ENCODE data around the gene HAUS8. TPM values are rescaled to one million over a fixed set of nuclear protein-coding genes. Genes with fewer than 3 reads are reported as not detected.
A peak's percentile ranks its signal among the peaks of the same experiment; 100 is the strongest.

Gene HAUS8
- total and polyA plus RNA-seq, 9 of the 15 experiments (the other 6 are each of a cell fraction or from before 2014, with no cell fraction given), result 20.5 to 53.2 (median 36.0) TPM

GRCh38 chr19:17097593-17098126 lies 22.4 kb upstream of the HAUS8 start (continued):
- TF ChIP-seq, protein P1, sequence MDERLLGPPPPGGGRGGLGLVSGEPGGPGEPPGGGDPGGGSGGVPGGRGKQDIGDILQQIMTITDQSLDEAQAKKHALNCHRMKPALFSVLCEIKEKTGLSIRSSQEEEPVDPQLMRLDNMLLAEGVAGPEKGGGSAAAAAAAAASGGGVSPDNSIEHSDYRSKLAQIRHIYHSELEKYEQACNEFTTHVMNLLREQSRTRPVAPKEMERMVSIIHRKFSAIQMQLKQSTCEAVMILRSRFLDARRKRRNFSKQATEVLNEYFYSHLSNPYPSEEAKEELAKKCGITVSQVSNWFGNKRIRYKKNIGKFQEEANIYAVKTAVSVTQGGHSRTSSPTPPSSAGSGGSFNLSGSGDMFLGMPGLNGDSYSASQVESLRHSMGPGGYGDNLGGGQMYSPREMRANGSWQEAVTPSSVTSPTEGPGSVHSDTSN (CRISPR knock-in tag; IDR thresholded peaks at IDR 0.05; ENCODE audit: low read depth), result no peak
- TF ChIP-seq, protein P1 (tag; conservative IDR thresholded peaks at IDR 0.05; ENCODE audit: low read depth), result peak; percentile 62
- TF ChIP-seq ZFP1 (CRISPR knock-in tag; IDR thresholded peaks at IDR 0.05) (no peak), THAP7 (CRISPR knock-in tag; IDR thresholded peaks at IDR 0.05) (no peak), SMARCE1 (IDR thresholded peaks at IDR 0.05) (peak; percentile 56; the same call in 1 of the 2 replicates), ESRRB (CRISPR knock-in tag; IDR thresholded peaks at IDR 0.05; ENCODE audit: borderline replicate concordance) (no peak), RAD21 (CRISPR knock-in tag; conservative IDR thresholded peaks at IDR 0.05 in 1 of 2, IDR thresholded peaks at IDR 0.05 in 1 of 2) (no peak), ZNF780A (CRISPR knock-in tag; IDR thresholded peaks at IDR 0.05) (no peak), ZNF592 (IDR thresholded peaks at IDR 0.05) (peak; percentile 58; the same call in 1 of the 2 replicates), ZNF24 (IDR thresholded peaks at IDR 0.05) (no peak), ZNF445 (CRISPR knock-in tag; IDR thresholded peaks at IDR 0.05; ENCODE audit: low read depth) (no peak), ZNF124 (CRISPR knock-in tag; IDR thresholded peaks at IDR 0.05) (no peak), ATF3 (IDR thresholded peaks at IDR 0.05) (peak; percentile 79), ATF3 (CRISPR knock-in tag; conservative IDR thresholded peaks at IDR 0.05) (no peak), PCBP1 (IDR thresholded peaks at IDR 0.05; ENCODE audit: low read depth, low read length, poor library complexity, severe bottlenecking) (no peak), TAF7 (tag; IDR thresholded peaks at IDR 0.05) (no peak), CBFA2T2 (conservative IDR thresholded peaks at IDR 0.05) (no peak)
- TF ChIP-seq, protein P2, sequence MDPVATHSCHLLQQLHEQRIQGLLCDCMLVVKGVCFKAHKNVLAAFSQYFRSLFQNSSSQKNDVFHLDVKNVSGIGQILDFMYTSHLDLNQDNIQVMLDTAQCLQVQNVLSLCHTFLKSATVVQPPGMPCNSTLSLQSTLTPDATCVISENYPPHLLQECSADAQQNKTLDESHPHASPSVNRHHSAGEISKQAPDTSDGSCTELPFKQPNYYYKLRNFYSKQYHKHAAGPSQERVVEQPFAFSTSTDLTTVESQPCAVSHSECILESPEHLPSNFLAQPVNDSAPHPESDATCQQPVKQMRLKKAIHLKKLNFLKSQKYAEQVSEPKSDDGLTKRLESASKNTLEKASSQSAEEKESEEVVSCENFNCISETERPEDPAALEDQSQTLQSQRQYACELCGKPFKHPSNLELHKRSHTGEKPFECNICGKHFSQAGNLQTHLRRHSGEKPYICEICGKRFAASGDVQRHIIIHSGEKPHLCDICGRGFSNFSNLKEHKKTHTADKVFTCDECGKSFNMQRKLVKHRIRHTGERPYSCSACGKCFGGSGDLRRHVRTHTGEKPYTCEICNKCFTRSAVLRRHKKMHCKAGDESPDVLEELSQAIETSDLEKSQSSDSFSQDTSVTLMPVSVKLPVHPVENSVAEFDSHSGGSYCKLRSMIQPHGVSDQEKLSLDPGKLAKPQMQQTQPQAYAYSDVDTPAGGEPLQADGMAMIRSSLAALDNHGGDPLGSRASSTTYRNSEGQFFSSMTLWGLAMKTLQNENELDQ (CRISPR knock-in tag; IDR thresholded peaks at IDR 0.05; ENCODE audit: borderline replicate concordance), result no peak
